Measurements from ENCODE around the gene CD160. TPM values are rescaled to one million over a fixed set of nuclear protein-coding genes. Genes with fewer than 3 reads are reported as not detected.

Gene CD160
- total and polyA plus RNA-seq, 2 of the 13 experiments (the other 11 are each of a cell fraction or from before 2014, with no cell fraction given) = 0.09 TPM; not detected in 1

GRCh38 chr1:145702052-145702451 lies 17.2 kb upstream of the CD160 start (continued):
- TF ChIP-seq PAXIP1 (CRISPR knock-in tag; conservative IDR thresholded peaks at IDR 0.05) = peak; percentile 24; the same call in 1 of the 2 replicates

GRCh38 chr1:145702826-145703225 lies 16.5 kb upstream of the CD160 start:
- Histone ChIP-seq H2AFZ (ENCODE audit: low read length) (no peak overlapping the region), H3K9ac (ENCODE audit: insufficient read depth, low read depth, low read length) (no peak overlapping the region), H3K27me3 (ENCODE audit: control insufficient read depth in 1 of 2, insufficient read depth in 2 of 2, low read length in 2 of 2) (no peaks in the 10 kb centered on the region), H3K9me3 (ENCODE audit: low read length) (no peaks in the 10 kb centered on the region), H4K20me1 (ENCODE audit: insufficient read depth, low read length) (no peaks in the 10 kb centered on the region), H3K27ac (ENCODE audit: extremely low read length, insufficient read depth, low read length) (no peak overlapping the region), H3K4me2 (ENCODE audit: low read depth, low read length) (no peak overlapping the region; the same call in 1 of the 2 replicates), H3K36me3 (replicated peaks in 1 of 2; ENCODE audit: control insufficient read depth in 1 of 2, insufficient read depth in 2 of 2, low read length in 2 of 2) (no peaks in the 10 kb centered on the region; a peak in 1 of 5 replicates), H3K4me3 (replicated peaks in 1 of 3; ENCODE audit: insufficient read depth in 1 of 3, low read depth in 2 of 3, low read length in 3 of 3) (no peak overlapping the region), H3K4me1 (ENCODE audit: insufficient read depth, low read length) (peaks cover 69% of the 10 kb centered on the region), H3K79me2 (ENCODE audit: insufficient read depth, low read length) (peaks cover 20% of the 10 kb centered on the region)
- 71% methylated on average over 7 of the region's 7 CpGs for WGBS (ENCODE audit: low lambda C conversion rate)
- no peak for DNase-seq (ENCODE audit: low spot score)
- BruUV-seq (replicated peaks) = no TSS peak
- ChIA-PET CTCF (ENCODE audit: low intra/inter-chr PET ratio, low total read pairs) (no interaction called here), POLR2A (interaction anchor here (1.1 to 1.4 kb wide), 3 partner anchors 9 to 12 kb away, joined by 4 to 8 read pairs (median 5); no protein-coding TSS in a partner anchor)
- intact Hi-C loops (cut with micrococcal nuclease; ENCODE audit: unreplicated experiment) (no loop called here), in situ Hi-C loops (cut with HindIII; ENCODE audit: extremely low pct_ligation_motif_present, low pct_unique_long_range_greater_than_20kb) (no loop called here)
- TF ChIP-seq KLF9 (CRISPR knock-in tag; IDR thresholded peaks at IDR 0.05; ENCODE audit: low read depth) (no peak), ZMYM4 (CRISPR knock-in tag; IDR thresholded peaks at IDR 0.05) (0 out of 2 replicates have a peak, but pooled peaks have one; percentile 25), ELF3 (CRISPR knock-in tag; IDR thresholded peaks at IDR 0.05) (no peak), SALL1 (CRISPR knock-in tag; IDR thresholded peaks at IDR 0.05) (0 out of 2 replicates have a peak, but pooled peaks have one; percentile 11), PRDM10 (CRISPR knock-in tag; IDR thresholded peaks at IDR 0.05; ENCODE audit: low read depth) (peak; percentile 65; the same call in 1 of the 2 replicates), DMAP1 (CRISPR knock-in tag; IDR thresholded peaks at IDR 0.05) (no peak), ZNF7 (CRISPR knock-in tag; IDR thresholded peaks at IDR 0.05) (peak; percentile 70; the same call in 1 of the 2 replicates), ZNF121 (CRISPR knock-in tag; IDR thresholded peaks at IDR 0.05) (peak; percentile 50)
- ATAC-seq = no peak
- no peak for FAIRE-seq
